MM.1S (cell line): ENCODE data around the gene JDP2.

Experiments
- DNase-seq: peaks from one replicate; pipeline ENCODE4 v3.0.0-alpha.2; 2015
- H2AFZ ChIP-seq: fragments of 300-600 bp; sonication (generic); 2 replicates; pipeline ENCODE4 v1.6.0; 2016; ENCODE audit warnings: antibody characterized with exemption, low read length
- H3F3A ChIP-seq: fragments of 300-600 bp; sonication (generic); 2 replicates; pipeline ENCODE4 v1.6.1; 2016; ENCODE audit warnings: mild to moderate bottlenecking, antibody characterized with exemption, low read length, moderate library complexity, mixed read lengths; ENCODE audit not compliant: insufficient read depth
- H3K27ac ChIP-seq: fragments of 300-600 bp; sonication (generic); 2 replicates; pipeline ENCODE4 v1.5.1; 2016; ENCODE audit warnings: mild to moderate bottlenecking, low read length
- H3K27me3 ChIP-seq: fragments of 300-600 bp; sonication (generic); replicated peaks from 2 replicates; pipeline ENCODE4 v1.6.0; 2016; ENCODE audit warnings: low read length; ENCODE audit not compliant: insufficient read depth
- H3K36me3 ChIP-seq: fragments of 300-600 bp; sonication (generic); replicated peaks from 2 replicates; pipeline ENCODE4 v1.6.1; 2016; ENCODE audit warnings: mild to moderate bottlenecking, low read length, mixed read lengths; ENCODE audit not compliant: insufficient read depth
- H3K4me1 ChIP-seq: fragments of 300-600 bp; sonication (generic); 2 replicates; pipeline ENCODE4 v1.6.1; 2016; ENCODE audit warnings: low read length, mixed read lengths
- H3K4me2 ChIP-seq: fragments of 300-600 bp; sonication (generic); 2 replicates; pipeline ENCODE4 v1.6.0; 2016; ENCODE audit warnings: low read depth, low read length
- H3K4me3 ChIP-seq: fragments of 300-600 bp; sonication (generic); 2 replicates; pipeline ENCODE4 v1.5.1; 2016; ENCODE audit warnings: low read length, mixed read lengths
- H3K79me2 ChIP-seq: fragments of 300-600 bp; sonication (generic); 2 replicates; pipeline ENCODE4 v1.6.1; 2016; ENCODE audit warnings: mixed run types, low read length, mixed read lengths
- H3K9ac ChIP-seq: fragments of 300-600 bp; sonication (generic); 2 replicates; pipeline ENCODE4 v1.6.1; 2016; ENCODE audit warnings: low read length, mixed read lengths
- H3K9me2 ChIP-seq: fragments of 300-600 bp; sonication (generic); replicated peaks from 2 replicates; pipeline ENCODE4 v1.6.1; 2016; ENCODE audit warnings: mild to moderate bottlenecking, low read length, mixed read lengths; ENCODE audit not compliant: insufficient read depth
- H3K9me3 ChIP-seq: fragments of 300-600 bp; sonication (generic); replicated peaks from 2 replicates; pipeline ENCODE4 v1.6.1; 2016; ENCODE audit warnings: mild to moderate bottlenecking, low read length, mixed read lengths; ENCODE audit not compliant: insufficient read depth
- H4K20me1 ChIP-seq: fragments of 300-600 bp; sonication (generic); 2 replicates; pipeline ENCODE4 v1.6.1; 2016; ENCODE audit warnings: mild to moderate bottlenecking, low read length, moderate library complexity, mixed read lengths; ENCODE audit not compliant: insufficient read depth
- CTCF ChIP-seq: fragments of 300-600 bp; sonication (generic); IDR thresholded peaks from 2 replicates; pipeline ENCODE4 v1.5.1; 2016; ENCODE audit warnings: antibody characterized with exemption, low read length, mixed read lengths
- EZH2 ChIP-seq: fragments of 300-600 bp; sonication (generic); optimal IDR thresholded peaks from 2 replicates; pipeline ENCODE3; 2017; ENCODE audit warnings: low read depth, mild to moderate bottlenecking, antibody characterized with exemption, low read length, mixed read lengths
- EZH2phosphoT487 ChIP-seq: fragments of 300-600 bp; sonication (generic); IDR thresholded peaks from 2 replicates; pipeline ENCODE4 v1.6.1; 2018; ENCODE audit warnings: antibody characterized with exemption, low read length

Gene JDP2

GRCh38 chr14:75477881-75478280, 50.1 kb downstream of the JDP2 start:
- Histone ChIP-seq H3K9ac (no peak overlapping the region), H3K9me2 (no peaks in the 10 kb centered on the region), H3F3A (no peaks in the 10 kb centered on the region), H3K4me3 (no peak overlapping the region), H3K36me3 (no peaks in the 10 kb centered on the region), H3K27me3 (no peaks in the 10 kb centered on the region), H3K4me1 (no peaks in the 10 kb centered on the region), H3K27ac (no peak overlapping the region), H4K20me1 (no peaks in the 10 kb centered on the region), H2AFZ (no peak overlapping the region), H3K79me2 (no peaks in the 10 kb centered on the region), H3K9me3 (no peaks in the 10 kb centered on the region), H3K4me2 (no peak overlapping the region)
- TF ChIP-seq EZH2 = no peak
- TF ChIP-seq EZH2phosphoT487 = no peak
- TF ChIP-seq CTCF = no peak
- DNase-seq = no peak

GRCh38 chr14:75479770-75480600, 52.2 kb downstream of the JDP2 start:
- H4K20me1 ChIP-seq = no peaks in the 10 kb centered on the region
- no peaks in the 10 kb centered on the region for H3K27me3 ChIP-seq
- TF ChIP-seq EZH2phosphoT487 = no peak
- TF ChIP-seq EZH2 = no peak
- no peak for TF ChIP-seq CTCF
- H3K9me2 ChIP-seq = no peaks in the 10 kb centered on the region
- DNase-seq = no peak
- H3K27ac ChIP-seq = no peak overlapping the region
- H3K4me2 ChIP-seq = no peak overlapping the region
- H3K4me1 ChIP-seq = no peaks in the 10 kb centered on the region
- H3K9ac ChIP-seq = no peak overlapping the region
- H2AFZ ChIP-seq = no peak overlapping the region
- no peak overlapping the region for H3K4me3 ChIP-seq
- H3K9me3 ChIP-seq = no peaks in the 10 kb centered on the region
- H3K36me3 ChIP-seq = no peaks in the 10 kb centered on the region
- no peaks in the 10 kb centered on the region for H3K79me2 ChIP-seq
- H3F3A ChIP-seq = no peaks in the 10 kb centered on the region

- Histone ChIP-seq H3K4me2 (no peak overlapping the region), H3K27ac (no peak overlapping the region), H3F3A (no peaks in the 10 kb centered on the region), H4K20me1 (no peaks in the 10 kb centered on the region), H3K4me1 (no peaks in the 10 kb centered on the region), H3K9me3 (no peaks in the 10 kb centered on the region), H3K79me2 (no peaks in the 10 kb centered on the region), H3K9ac (no peak overlapping the region), H2AFZ (no peak overlapping the region), H3K36me3 (no peaks in the 10 kb centered on the region), H3K27me3 (no peaks in the 10 kb centered on the region), H3K9me2 (no peaks in the 10 kb centered on the region), H3K4me3 (no peak overlapping the region)
- TF ChIP-seq EZH2 = no peak
- TF ChIP-seq EZH2phosphoT487 = no peak
- TF ChIP-seq CTCF = no peak
- DNase-seq = no peak
Measured at GRCh38 chr14:75482366-75482765, 54.5 kb downstream of the JDP2 start.
